D721Med (cell line): ENCODE data around the gene ARHGEF39.

Experiments
- DNase-seq: peaks from one replicate; pipeline ENCODE4 v3.0.0; 2011; ENCODE audit warnings: low spot score; ENCODE audit not compliant: insufficient read length
- FAIRE-seq: peaks from 2 replicates; lab custom pipeline; 2011; peaks lifted over from hg19 to GRCh38; lab: Jason Lieb, UNC
- CTCF ChIP-seq: IDR thresholded peaks from 2 replicates; pipeline ENCODE4 v1.5.1; 2012; ENCODE audit warnings: mild to moderate bottlenecking, control low read depth; ENCODE audit not compliant: insufficient read depth; ENCODE audit errors: missing control alignments

The ARHGEF39 gene

GRCh38 chr9:35665471-35665818 lies 450 bp upstream of the ARHGEF39 start:
- TF ChIP-seq CTCF, result no peak
- DNase-seq, result no peak
- no peak for FAIRE-seq

- no peak for DNase-seq
- no peak for TF ChIP-seq CTCF
- no peak for FAIRE-seq
Measured at GRCh38 chr9:35662437-35662836, 2.6 kb downstream of the ARHGEF39 start.

GRCh38 chr9:35661756-35662350 lies 3.1 kb downstream of the ARHGEF39 start:
- TF ChIP-seq CTCF, result no peak
- FAIRE-seq (no peak), DNase-seq (no peak)

GRCh38 chr9:35660966-35661415 lies 4.0 kb downstream of the ARHGEF39 start:
- DNase-seq (no peak), FAIRE-seq (no peak)
- TF ChIP-seq CTCF, result peak; percentile 28

- DNase-seq, result no peak
- no peak for TF ChIP-seq CTCF
- FAIRE-seq, result no peak
Measured at GRCh38 chr9:35659340-35659739, 5.7 kb downstream of the ARHGEF39 start.

- DNase-seq, result no peak
Measured at GRCh38 chr9:35658968-35659220, 6.1 kb downstream of the ARHGEF39 start.

More at GRCh38 chr9:35658968-35659220, 6.1 kb downstream of the ARHGEF39 start:
- no peak for FAIRE-seq
- TF ChIP-seq CTCF, result no peak
